OCI-LY1 (cell line): ENCODE measurements around the gene DNAJC16.

Experiments
- EZH2 ChIP-seq: fragments of 200-600 bp; sonication (generic), shearing (Covaris generic); IDR thresholded peaks from 2 replicates; pipeline ENCODE4 v1.8.0; 2017; ENCODE audit warnings: borderline replicate concordance, mixed run types, mild to moderate bottlenecking, antibody characterized with exemption, low read length, moderate library complexity, mixed read lengths
- TF ChIP-seq, protein P1 (sequence below): fragments of 200-600 bp; sonication (generic), shearing (Covaris generic); IDR thresholded peaks from 2 replicates; pipeline ENCODE4 v1.5.1; 2017; ENCODE audit warnings: mild to moderate bottlenecking, antibody characterized with exemption, low read length, moderate library complexity, mixed read lengths

DNA sequence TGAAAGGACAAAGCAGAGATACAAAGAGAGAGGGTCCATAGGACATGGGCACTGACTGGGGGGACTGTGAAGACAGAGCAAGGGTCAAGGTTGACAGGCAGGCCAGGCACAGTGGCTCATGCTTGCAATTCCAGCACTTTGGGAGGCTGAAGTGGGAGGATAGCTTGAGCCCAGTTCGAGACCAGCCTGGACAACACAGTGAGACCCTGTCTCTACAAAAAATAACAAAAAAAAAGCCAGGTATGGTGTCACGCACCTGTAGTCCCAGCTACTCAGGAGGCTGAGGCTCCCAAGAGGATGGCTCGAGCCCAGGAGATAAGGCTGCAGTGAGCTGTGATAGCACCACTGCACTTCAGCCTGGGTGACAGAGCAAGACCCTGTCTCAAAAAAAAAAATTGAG is 7.0 kb upstream of the DNAJC16 start:
- TF ChIP-seq, protein P1, sequence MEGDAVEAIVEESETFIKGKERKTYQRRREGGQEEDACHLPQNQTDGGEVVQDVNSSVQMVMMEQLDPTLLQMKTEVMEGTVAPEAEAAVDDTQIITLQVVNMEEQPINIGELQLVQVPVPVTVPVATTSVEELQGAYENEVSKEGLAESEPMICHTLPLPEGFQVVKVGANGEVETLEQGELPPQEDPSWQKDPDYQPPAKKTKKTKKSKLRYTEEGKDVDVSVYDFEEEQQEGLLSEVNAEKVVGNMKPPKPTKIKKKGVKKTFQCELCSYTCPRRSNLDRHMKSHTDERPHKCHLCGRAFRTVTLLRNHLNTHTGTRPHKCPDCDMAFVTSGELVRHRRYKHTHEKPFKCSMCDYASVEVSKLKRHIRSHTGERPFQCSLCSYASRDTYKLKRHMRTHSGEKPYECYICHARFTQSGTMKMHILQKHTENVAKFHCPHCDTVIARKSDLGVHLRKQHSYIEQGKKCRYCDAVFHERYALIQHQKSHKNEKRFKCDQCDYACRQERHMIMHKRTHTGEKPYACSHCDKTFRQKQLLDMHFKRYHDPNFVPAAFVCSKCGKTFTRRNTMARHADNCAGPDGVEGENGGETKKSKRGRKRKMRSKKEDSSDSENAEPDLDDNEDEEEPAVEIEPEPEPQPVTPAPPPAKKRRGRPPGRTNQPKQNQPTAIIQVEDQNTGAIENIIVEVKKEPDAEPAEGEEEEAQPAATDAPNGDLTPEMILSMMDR = no peak
- TF ChIP-seq EZH2 = no peak
